HEK293 (cell line): ENCODE data around the gene TMEM130.

Experiments
- CTCF ChIA-PET: fragments of 350-600 bp; formaldehyde crosslinking; extraction: SDS; loops from one replicate; lab custom pipeline; 2021; ENCODE audit warnings: antibody characterized with exemption; lab: Yijun Ruan, JAX
- POLR2A ChIA-PET: fragments of 300-600 bp; formaldehyde crosslinking; extraction: SDS; loops from one replicate; lab custom pipeline; 2020; ENCODE audit warnings: antibody characterized with exemption, inconsistent platforms; lab: Yijun Ruan, JAX
- H3K27ac ChIP-seq: fragments of 200-500 bp; sonication (Bioruptor generic); 2 replicates; pipeline ENCODE4 v1.5.1; 2014; ENCODE audit warnings: low read depth, low read length, control low read depth, inconsistent platforms; ENCODE audit errors: extremely low read depth
- H3K36me3 ChIP-seq, 2 experiments: fragments of 200-500 bp in 1 of 2; sonication (Bioruptor generic) in 1 of 2; 1 replicate in 1 of 2; 2 replicates in 1 of 2; pipeline ENCODE4 v1.5.1; 2014 to 2017; ENCODE audit warnings: inconsistent platforms in 2 of 2, low read length in 2 of 2; ENCODE audit not compliant: control insufficient read depth in 2 of 2, insufficient read depth in 1 of 2
- H3K4me1 ChIP-seq: fragments of 200-500 bp; sonication (Bioruptor generic); 2 replicates; pipeline ENCODE4 v1.5.1; 2014; ENCODE audit warnings: mild to moderate bottlenecking, low read length, inconsistent platforms; ENCODE audit not compliant: control insufficient read depth, insufficient read depth
- H3K4me3 ChIP-seq: 2 replicates; pipeline ENCODE4 v1.5.1; 2011; ENCODE audit warnings: low read depth, mild to moderate bottlenecking, control low read depth, low read length, moderate library complexity
- H3K9me3 ChIP-seq: fragments of 200-500 bp; sonication (Bioruptor generic); 2 replicates; pipeline ENCODE4 v1.5.1; 2014; ENCODE audit warnings: low read depth, low read length, inconsistent platforms; ENCODE audit not compliant: control insufficient read depth, insufficient read depth
- GLI4 ChIP-seq: fragments of 450-650 bp; formaldehyde crosslinking; IDR thresholded peaks from 2 replicates; pipeline ENCODE4 v1.5.1; 2016; ENCODE audit warnings: missing biosample characterization, missing genetic modification characterization
- KLF10 ChIP-seq: fragments of 450-650 bp; IDR thresholded peaks from 2 replicates; pipeline ENCODE4 v1.5.1; 2018; ENCODE audit warnings: missing biosample characterization, mild to moderate bottlenecking, missing genetic modification characterization
- PATZ1 ChIP-seq: fragments of 450-650 bp; formaldehyde crosslinking; IDR thresholded peaks from 2 replicates; pipeline ENCODE4 v1.5.1; 2016; ENCODE audit warnings: missing biosample characterization, missing genetic modification characterization
- PRDM4 ChIP-seq: fragments of 450-650 bp; formaldehyde crosslinking; IDR thresholded peaks from 2 replicates; pipeline ENCODE4 v1.5.1; 2017; ENCODE audit warnings: missing biosample characterization, missing genetic modification characterization
- SP7 ChIP-seq: fragments of 450-650 bp; formaldehyde crosslinking; IDR thresholded peaks from 2 replicates; pipeline ENCODE4 v1.5.1; 2016; ENCODE audit warnings: missing biosample characterization, missing genetic modification characterization
- TSHZ1 ChIP-seq: fragments of 450-650 bp; formaldehyde crosslinking; IDR thresholded peaks from 2 replicates; pipeline ENCODE4 v1.5.1; 2016; ENCODE audit warnings: missing biosample characterization, missing genetic modification characterization, borderline replicate concordance
- YY2 ChIP-seq: fragments of 450-650 bp; formaldehyde crosslinking; IDR thresholded peaks from 2 replicates; pipeline ENCODE4 v1.5.1; 2016; ENCODE audit warnings: missing biosample characterization, missing genetic modification characterization
- ZBTB10 ChIP-seq: fragments of 450-650 bp; formaldehyde crosslinking; IDR thresholded peaks from 2 replicates; pipeline ENCODE4 v1.5.1; 2016; ENCODE audit warnings: missing biosample characterization, missing genetic modification characterization
- ZBTB7A ChIP-seq: fragments of 450-650 bp; formaldehyde crosslinking; IDR thresholded peaks from 2 replicates; pipeline ENCODE4 v1.5.1; 2016; ENCODE audit warnings: low read depth, missing biosample characterization, missing genetic modification characterization
- ZFHX2 ChIP-seq: fragments of 450-650 bp; formaldehyde crosslinking; conservative IDR thresholded peaks from 2 replicates; pipeline ENCODE4 v1.5.1; 2016; ENCODE audit warnings: missing biosample characterization, missing genetic modification characterization
- ZFP69B ChIP-seq: fragments of 450-650 bp; formaldehyde crosslinking; IDR thresholded peaks from 2 replicates; pipeline ENCODE4 v1.5.1; 2016; ENCODE audit warnings: missing biosample characterization, missing genetic modification characterization
- ZNF146 ChIP-seq: fragments of 450-650 bp; formaldehyde crosslinking; IDR thresholded peaks from 2 replicates; pipeline ENCODE4 v1.5.1; 2016; ENCODE audit warnings: missing biosample characterization, missing genetic modification characterization
- ZNF223 ChIP-seq: fragments of 450-650 bp; formaldehyde crosslinking; IDR thresholded peaks from 2 replicates; pipeline ENCODE4 v1.5.1; 2016; ENCODE audit warnings: missing biosample characterization, missing genetic modification characterization
- ZNF335 ChIP-seq: fragments of 450-650 bp; formaldehyde crosslinking; conservative IDR thresholded peaks from 2 replicates; pipeline ENCODE4 v1.5.1; 2016; ENCODE audit warnings: missing biosample characterization, missing genetic modification characterization
- ZNF394 ChIP-seq: fragments of 450-650 bp; formaldehyde crosslinking; IDR thresholded peaks from 2 replicates; pipeline ENCODE4 v1.5.1; 2016; ENCODE audit warnings: missing biosample characterization, missing genetic modification characterization, mild to moderate bottlenecking, moderate library complexity, borderline replicate concordance
- ZNF398 ChIP-seq: fragments of 450-650 bp; formaldehyde crosslinking; IDR thresholded peaks from 2 replicates; pipeline ENCODE4 v1.5.1; 2017; ENCODE audit warnings: missing biosample characterization, missing genetic modification characterization
- ZNF600 ChIP-seq: fragments of 450-650 bp; formaldehyde crosslinking; IDR thresholded peaks from 2 replicates; pipeline ENCODE4 v1.5.1; 2016; ENCODE audit warnings: missing biosample characterization, missing genetic modification characterization
- ZNF610 ChIP-seq: fragments of 450-650 bp; formaldehyde crosslinking; IDR thresholded peaks from 2 replicates; pipeline ENCODE4 v1.5.1; 2016; ENCODE audit warnings: missing biosample characterization, missing genetic modification characterization, borderline replicate concordance
- ZNF660 ChIP-seq: fragments of 450-650 bp; IDR thresholded peaks from 2 replicates; pipeline ENCODE4 v1.5.1; 2018; ENCODE audit warnings: missing biosample characterization, mild to moderate bottlenecking, missing genetic modification characterization
- ZNF76 ChIP-seq: fragments of 450-650 bp; formaldehyde crosslinking; IDR thresholded peaks from 2 replicates; pipeline ENCODE4; 2016; ENCODE audit warnings: low read depth, missing biosample characterization, missing genetic modification characterization, borderline replicate concordance
- ZXDB ChIP-seq: fragments of 450-650 bp; formaldehyde crosslinking; IDR thresholded peaks from 2 replicates; pipeline ENCODE4 v1.5.1; 2016; ENCODE audit warnings: missing biosample characterization, missing genetic modification characterization

TMEM130 gene

GRCh38 chr7:98878365-98879197 is 8.8 kb upstream of the TMEM130 start, which contains the start of gene TRRAP:
Gene TRRAP (plus strand): TSS chr7:98878532. CDS start chr7:98881151, 2,619 bp downstream.
- H3K4me3 ChIP-seq: peak within 1 kb of the TSS; percentile 95
- no peaks in the 10 kb centered on the region for H3K9me3 ChIP-seq
- ChIA-PET CTCF (interaction anchor here (0.5 to 1.7 kb wide), 12 partner anchors 9 to 486 kb away, joined by 3 to 4 read pairs (median 4); partner anchors contain the start of gene TMEM130), POLR2A (interaction anchor here (1.0 kb wide), 1 partner anchor 11 kb away, joined by 4 read pairs; no protein-coding TSS in a partner anchor)
- H3K4me1 ChIP-seq: no peaks in the 10 kb centered on the region
- H3K36me3 ChIP-seq: peaks cover 28 to 32% of the 10 kb centered on the region in 2 experiments
- peak within 1 kb of the TSS; percentile 97 for H3K27ac ChIP-seq
- TF ChIP-seq PATZ1 (tag by site-specific recombination): peak; percentile 89
- TF ChIP-seq ZBTB10 (tag by site-specific recombination): peak; percentile 60; the same call in 1 of the 2 replicates
- TF ChIP-seq KLF10 (tag by site-specific recombination): peak; percentile 51
- TF ChIP-seq ZNF398 (tag by site-specific recombination): peak; percentile 39; the same call in 1 of the 2 replicates
- TF ChIP-seq TSHZ1: no peak
- peak; percentile 48; the same call in 1 of the 2 replicates for TF ChIP-seq GLI4 (tag by site-specific recombination)
- peak; percentile 75 for TF ChIP-seq ZFHX2 (tag by site-specific recombination)
- peak; percentile 74; the same call in 1 of the 2 replicates for TF ChIP-seq ZXDB (tag by site-specific recombination)
- peak; percentile 63 for TF ChIP-seq YY2 (tag by site-specific recombination)
- peak; percentile 52; the same call in 1 of the 2 replicates for TF ChIP-seq ZNF394
- TF ChIP-seq ZNF76: peak; percentile 71; the same call in 1 of the 2 replicates
- peak; percentile 76 for TF ChIP-seq ZNF600 (tag by site-specific recombination)
- peak; percentile 75 for TF ChIP-seq SP7
- peak; percentile 87 for TF ChIP-seq ZFP69B
- TF ChIP-seq ZNF660 (tag by site-specific recombination): peak; percentile 76; the same call in 1 of the 2 replicates
- peak; percentile 38; the same call in 1 of the 2 replicates for TF ChIP-seq ZNF335
- 0 out of 2 replicates have a peak, but pooled peaks have one; percentile 70 for TF ChIP-seq ZBTB7A (tag by site-specific recombination)
- TF ChIP-seq ZNF223: no peak
- 0 out of 2 replicates have a peak, but pooled peaks have one; percentile 10 for TF ChIP-seq PRDM4 (tag by site-specific recombination)
- TF ChIP-seq ZNF610 (tag by site-specific recombination): peak; percentile 73
- TF ChIP-seq ZNF146: peak; percentile 48; the same call in 1 of the 2 replicates
